ENCODE measurements around the gene PKP3. TPM values are rescaled to one million over a fixed set of nuclear protein-coding genes. Genes with fewer than 3 reads are reported as not detected.

Gene PKP3
- polyA plus RNA-seq, 1 of the 3 experiments (the other 2 are of a cell fraction) = 1.4 TPM

DNA sequence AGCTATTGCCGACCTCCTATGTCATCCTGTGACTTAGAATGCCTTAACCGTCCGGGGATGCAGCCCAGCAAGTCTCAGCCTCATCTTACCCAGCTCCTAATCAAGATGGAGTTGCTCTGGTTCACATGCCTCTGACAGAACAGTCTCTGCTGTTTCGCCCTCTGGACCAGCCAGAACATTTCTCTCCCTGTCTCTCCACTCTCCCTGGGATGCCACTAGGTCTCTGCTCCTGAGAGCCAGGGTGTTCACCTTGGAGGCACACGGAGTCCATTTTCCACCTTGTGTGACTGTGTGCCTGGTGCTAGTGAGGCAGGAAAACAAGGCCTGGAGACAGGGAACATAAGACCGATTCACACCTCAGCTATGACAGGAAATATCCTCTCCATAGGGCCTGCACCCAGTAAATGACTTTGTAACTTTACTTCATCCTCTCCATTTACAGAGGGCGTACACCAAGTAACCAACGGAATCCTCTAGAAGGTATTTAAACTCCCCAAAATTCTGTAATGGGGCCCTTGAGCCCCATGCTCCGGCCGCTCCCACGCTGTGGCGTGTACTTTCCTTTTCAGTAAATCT, 41.5 kb upstream of the PKP3 start:
- H3K36me3 ChIP-seq (replicated peaks in 1 of 2; ENCODE audit: control insufficient read depth in 1 of 2, insufficient read depth in 2 of 2, low read length in 1 of 2) = no peaks in the 10 kb centered on the region
- no peaks in the 10 kb centered on the region for H3K9me2 ChIP-seq
- no peak overlapping the region for H2AFZ ChIP-seq (ENCODE audit: low read depth)
- peaks cover 7% of the 10 kb centered on the region in 2 experiments; a peak in 3 of 4 replicates for H3K4me1 ChIP-seq (ENCODE audit: control insufficient read depth in 1 of 2, insufficient read depth in 2 of 2, low read depth in 1 of 2, low read length in 1 of 2)
- TF ChIP-seq, protein P1, sequence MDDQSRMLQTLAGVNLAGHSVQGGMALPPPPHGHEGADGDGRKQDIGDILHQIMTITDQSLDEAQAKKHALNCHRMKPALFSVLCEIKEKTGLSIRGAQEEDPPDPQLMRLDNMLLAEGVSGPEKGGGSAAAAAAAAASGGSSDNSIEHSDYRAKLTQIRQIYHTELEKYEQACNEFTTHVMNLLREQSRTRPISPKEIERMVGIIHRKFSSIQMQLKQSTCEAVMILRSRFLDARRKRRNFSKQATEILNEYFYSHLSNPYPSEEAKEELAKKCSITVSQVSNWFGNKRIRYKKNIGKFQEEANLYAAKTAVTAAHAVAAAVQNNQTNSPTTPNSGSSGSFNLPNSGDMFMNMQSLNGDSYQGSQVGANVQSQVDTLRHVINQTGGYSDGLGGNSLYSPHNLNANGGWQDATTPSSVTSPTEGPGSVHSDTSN (IDR thresholded peaks at IDR 0.05) = no peak
- TF ChIP-seq TEAD4 (IDR thresholded peaks at IDR 0.05; ENCODE audit: borderline replicate concordance, insufficient read depth) = no peak
- TF ChIP-seq POLR2AphosphoS5 (IDR thresholded peaks at IDR 0.05; ENCODE audit: low read depth, low read length) = no peak
- TF ChIP-seq, protein P2, sequence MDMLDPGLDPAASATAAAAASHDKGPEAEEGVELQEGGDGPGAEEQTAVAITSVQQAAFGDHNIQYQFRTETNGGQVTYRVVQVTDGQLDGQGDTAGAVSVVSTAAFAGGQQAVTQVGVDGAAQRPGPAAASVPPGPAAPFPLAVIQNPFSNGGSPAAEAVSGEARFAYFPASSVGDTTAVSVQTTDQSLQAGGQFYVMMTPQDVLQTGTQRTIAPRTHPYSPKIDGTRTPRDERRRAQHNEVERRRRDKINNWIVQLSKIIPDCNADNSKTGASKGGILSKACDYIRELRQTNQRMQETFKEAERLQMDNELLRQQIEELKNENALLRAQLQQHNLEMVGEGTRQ (IDR thresholded peaks at IDR 0.05; ENCODE audit: borderline replicate concordance, low read depth, low read length) = no peak
- no peak for TF ChIP-seq NRF1 (IDR thresholded peaks at IDR 0.05; ENCODE audit: low read depth, low read length)
- TF ChIP-seq FOXJ3 (CRISPR knock-in tag; IDR thresholded peaks at IDR 0.05) = no peak
- TF ChIP-seq EZH2phosphoT487 (IDR thresholded peaks at IDR 0.05; ENCODE audit: borderline replicate concordance, low read depth) = no peak
- TF ChIP-seq EP300 (IDR thresholded peaks at IDR 0.05; ENCODE audit: borderline replicate concordance in 1 of 2, low read depth in 1 of 2, low read length in 1 of 2) = no peak
- no peak for TF ChIP-seq CHD2 (IDR thresholded peaks at IDR 0.05; ENCODE audit: low read length, partially characterized antibody)
- no peak for TF ChIP-seq TAF1 (IDR thresholded peaks at IDR 0.05; ENCODE audit: borderline replicate concordance, low read depth, low read length)
- TF ChIP-seq RXRA (IDR thresholded peaks at IDR 0.05; ENCODE audit: borderline replicate concordance, low read depth) = no peak
- H3K4me2 ChIP-seq = no peak overlapping the region
- CTCF ChIA-PET = interaction anchor here (1.1 to 1.7 kb wide), 2 partner anchors 102 to 146 kb away, joined by 3 to 5 read pairs; no protein-coding TSS in a partner anchor
- no peak for DNase-seq
- WGBS (ENCODE audit: low lambda C conversion rate) = 96% methylated on average over 12 of the region's 12 CpGs
- H3K27me3 ChIP-seq (ENCODE audit: insufficient read depth) = no peaks in the 10 kb centered on the region
- H3K9me3 ChIP-seq = no peaks in the 10 kb centered on the region
- POLR2A ChIA-PET = no interaction called here
- H3K79me2 ChIP-seq (ENCODE audit: insufficient read depth) = no peaks in the 10 kb centered on the region
- no peak overlapping the region for H3K9ac ChIP-seq
- peaks cover 7% of the 10 kb centered on the region for H3F3A ChIP-seq (replicated peaks; ENCODE audit: insufficient read depth)
- H3K4me3 ChIP-seq (ENCODE audit: low read depth in 2 of 2, low read length in 1 of 2) = no peak overlapping the region
- H3K27ac ChIP-seq (ENCODE audit: low read depth in 2 of 2, low read length in 1 of 2) = peak overlapping the region in 1 of 2 experiments; percentile 41; a peak in 1 of 4 replicates
- no peaks in the 10 kb centered on the region for H4K20me1 ChIP-seq (ENCODE audit: insufficient read depth)

DNA sequence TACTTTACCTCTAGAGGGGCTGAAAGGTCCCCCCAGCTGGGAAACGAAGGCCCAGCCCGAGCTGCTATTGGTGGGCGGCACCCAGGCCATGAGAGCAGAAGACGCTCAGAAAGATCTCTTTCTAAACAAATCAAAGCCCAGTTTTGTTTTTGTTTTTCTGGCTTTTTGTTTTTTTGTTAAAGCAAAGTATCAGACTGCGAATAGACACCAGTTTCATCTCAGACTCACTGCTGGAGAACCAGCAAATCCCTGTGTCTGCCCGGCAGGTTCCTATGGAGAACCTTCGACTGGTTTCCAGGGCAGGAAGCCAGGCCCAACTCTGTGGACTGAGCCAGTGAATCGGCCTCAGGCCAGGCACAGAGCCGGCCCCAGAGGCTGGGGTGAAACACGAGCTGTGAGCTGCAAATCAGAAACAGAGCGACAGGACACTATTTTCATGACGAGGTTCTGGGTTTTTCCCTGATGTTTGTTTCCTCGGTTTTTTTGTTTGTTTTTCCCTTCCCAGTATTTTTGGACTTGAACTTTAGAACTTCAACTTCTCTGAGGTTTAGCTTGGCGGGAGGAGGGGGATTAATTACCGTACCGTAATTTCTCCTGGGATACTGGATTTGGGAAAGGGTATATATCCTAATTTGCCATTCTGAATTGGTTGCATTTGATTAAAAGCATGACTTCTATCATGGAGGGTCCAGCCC, 40.7 kb upstream of the PKP3 start:
- TF ChIP-seq, protein P3, sequence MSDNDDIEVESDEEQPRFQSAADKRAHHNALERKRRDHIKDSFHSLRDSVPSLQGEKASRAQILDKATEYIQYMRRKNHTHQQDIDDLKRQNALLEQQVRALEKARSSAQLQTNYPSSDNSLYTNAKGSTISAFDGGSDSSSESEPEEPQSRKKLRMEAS (IDR thresholded peaks at IDR 0.05; ENCODE audit: low read depth) = peak; percentile 59; the same call in 1 of the 2 replicates
- TF ChIP-seq FOXJ3 (CRISPR knock-in tag; IDR thresholded peaks at IDR 0.05) = no peak
- no peak for DNase-seq
- CTCF ChIA-PET = interaction anchor here (0.7 to 1.7 kb wide), 3 partner anchors 48 to 147 kb away, joined by 3 to 5 read pairs (median 3); no protein-coding TSS in a partner anchor

More for the DNA sequence above, 40.7 kb upstream of the PKP3 start:
- Histone ChIP-seq H3K9ac (no peak overlapping the region), H3K4me3 (ENCODE audit: low read depth in 2 of 2, low read length in 1 of 2) (no peak overlapping the region), H3K9me3 (no peaks in the 10 kb centered on the region), H2AFZ (ENCODE audit: low read depth) (peak overlapping the region; percentile 78; the same call in 1 of the 2 replicates), H3K27me3 (ENCODE audit: insufficient read depth) (no peaks in the 10 kb centered on the region), H3K4me2 (no peak overlapping the region), H3K4me1 (ENCODE audit: control insufficient read depth in 1 of 2, insufficient read depth in 2 of 2, low read depth in 1 of 2, low read length in 1 of 2) (peaks cover 7% of the 10 kb centered on the region in 2 experiments; a peak in 3 of 4 replicates), H3F3A (replicated peaks; ENCODE audit: insufficient read depth) (peaks cover 9% of the 10 kb centered on the region), H3K36me3 (replicated peaks in 1 of 2; ENCODE audit: control insufficient read depth in 1 of 2, insufficient read depth in 2 of 2, low read length in 1 of 2) (no peaks in the 10 kb centered on the region), H4K20me1 (ENCODE audit: insufficient read depth) (no peaks in the 10 kb centered on the region), H3K79me2 (ENCODE audit: insufficient read depth) (no peaks in the 10 kb centered on the region), H3K9me2 (no peaks in the 10 kb centered on the region), H3K27ac (ENCODE audit: low read depth in 2 of 2, low read length in 1 of 2) (peak overlapping the region; percentile 31 to 41; a peak in 2 of 4 replicates)
- 58% methylated on average over 16 of the region's 16 CpGs for WGBS (ENCODE audit: low lambda C conversion rate)
- POLR2A ChIA-PET = no interaction called here
